Stimulated activated CD4-positive, alpha-beta T cell treated with anti-CD3 and anti-CD28 coated beads, Interleukin-2, amount 100 ng/mL, for 24 hours (primary cell): Measurements from ENCODE around the gene CEP78.
A peak's percentile ranks its signal among the peaks of the same experiment; 100 is the strongest.
"Not testable (repeated sequence)": the region's sequence is repeated elsewhere in the genome, so short reads cannot be mapped to it uniquely, and the experiment has no call there.

Source experiments
- DNase-seq, 2 donors: peaks; one replicate each; pipeline ENCODE4 v3.0.0-alpha.2; 2020

CEP78 gene

GRCh38 chr9:78235762-78236550 lies at the start of gene CEP78:
Gene CEP78, plus strand, starts transcription at chr9:78236075. Its CDS starts 276 bp downstream, at chr9:78236351.
- peak; percentile 89 to 93 for DNase-seq

- no peak for DNase-seq
Observed at GRCh38 chr9:78187763-78188484, 48.0 kb upstream of the CEP78 start.

- DNase-seq: no peak
Observed at GRCh38 chr9:78188594-78188993, 47.3 kb upstream of the CEP78 start.

GRCh38 chr9:78189001-78189400 lies 46.9 kb upstream of the CEP78 start:
- no peak for DNase-seq

- DNase-seq: no peak
Observed at GRCh38 chr9:78189461-78189860, 46.4 kb upstream of the CEP78 start.

- DNase-seq: no peak
Observed at GRCh38 chr9:78191931-78192330, 43.9 kb upstream of the CEP78 start.

- DNase-seq: no peak
Observed at GRCh38 chr9:78196258-78196657, 39.6 kb upstream of the CEP78 start.

- peak; percentile 47 to 54 for DNase-seq
Observed at GRCh38 chr9:78201158-78201777, 34.6 kb upstream of the CEP78 start.

GRCh38 chr9:78207319-78207718 lies 28.6 kb upstream of the CEP78 start:
- DNase-seq: no peak

GRCh38 chr9:78207901-78208300 lies 28.0 kb upstream of the CEP78 start:
- no peak for DNase-seq

- no peak for DNase-seq
Observed at GRCh38 chr9:78209127-78209526, 26.7 kb upstream of the CEP78 start.

GRCh38 chr9:78210841-78211301 lies 25.0 kb upstream of the CEP78 start:
- DNase-seq: no peak

- DNase-seq: no peak
Observed at GRCh38 chr9:78212868-78213267, 23.0 kb upstream of the CEP78 start.

GRCh38 chr9:78213712-78214111 lies 22.2 kb upstream of the CEP78 start:
- DNase-seq: no peak

- DNase-seq: no peak
Observed at GRCh38 chr9:78214492-78214891, 21.4 kb upstream of the CEP78 start.

- DNase-seq: no peak
Observed at GRCh38 chr9:78215706-78216105, 20.2 kb upstream of the CEP78 start.

GRCh38 chr9:78218890-78219289 lies 17.0 kb upstream of the CEP78 start:
- DNase-seq: no peak

- DNase-seq: no peak
Observed at GRCh38 chr9:78221425-78221824, 14.4 kb upstream of the CEP78 start.

- DNase-seq: not testable (repeated sequence)
Observed at GRCh38 chr9:78221841-78222240, 14.0 kb upstream of the CEP78 start.

- no peak for DNase-seq
Observed at GRCh38 chr9:78230761-78231160, 5.1 kb upstream of the CEP78 start.

GRCh38 chr9:78232471-78232870 lies 3.4 kb upstream of the CEP78 start:
- not testable (repeated sequence) for DNase-seq

GRCh38 chr9:78234810-78235209 lies 1.1 kb upstream of the CEP78 start:
- DNase-seq: no peak

GRCh38 chr9:78235256-78235761 lies 566 bp upstream of the CEP78 start:
- DNase-seq: no peak

- DNase-seq: no peak
Observed at GRCh38 chr9:78236551-78236910, 656 bp downstream of the CEP78 start.
